Kidney epithelial cell (primary cell): ENCODE measurements around the gene GUCY2C. TPM values are rescaled to one million over a fixed set of nuclear protein-coding genes. Genes with fewer than 3 reads are reported as not detected.
"Not testable (repeated sequence)": the region's sequence is repeated elsewhere in the genome, so short reads cannot be mapped to it uniquely, and the experiment has no call there.

Experiments used
- DNase-seq: peaks from one replicate; pipeline ENCODE4 v3.0.0-alpha.2; 2010; ENCODE audit warnings: low read depth
- H3K27me3 ChIP-seq: 2 replicates; pipeline ENCODE4 v1.6.0; 2011; ENCODE audit warnings: low read length; ENCODE audit not compliant: control insufficient read depth, insufficient read depth
- H3K36me3 ChIP-seq: 2 replicates; pipeline ENCODE4 v1.5.1; 2011; ENCODE audit warnings: low read length; ENCODE audit not compliant: control insufficient read depth, insufficient read depth
- H3K4me3 ChIP-seq: 2 replicates; pipeline ENCODE4 v1.5.1; 2011; ENCODE audit warnings: low read depth, mild to moderate bottlenecking, control low read depth, low read length
- CTCF ChIP-seq: IDR thresholded peaks from 2 replicates; pipeline ENCODE4 v1.5.1; 2011; ENCODE audit warnings: mild to moderate bottlenecking, moderate library complexity, low read length, control low read depth, inconsistent platforms; ENCODE audit not compliant: insufficient read depth, poor library complexity, severe bottlenecking
- total RNA-seq: library from RNA; depleted of rRNA; stranded (reverse); fragments of >200 nt; gene quantifications from 2 replicates; pipeline ENCODE4 v1.2.3, GENCODE V29; 2015

The GUCY2C gene
- total RNA-seq: not detected in 2 replicates

GRCh38 chr12:14696265-14696741 is at the start of gene GUCY2C:
Gene GUCY2C, minus strand, starts transcription at chr12:14696599. Its CDS starts 151 bp downstream, at chr12:14696448.
- Histone ChIP-seq H3K27me3 (no peaks in the 10 kb centered on the region), H3K4me3 (no peak within 1 kb of the TSS), H3K36me3 (no peaks in the 10 kb centered on the region)
- no peak for TF ChIP-seq CTCF
- DNase-seq: no peak

GRCh38 chr12:14743061-14743460 is 46.7 kb upstream of the GUCY2C start:
- Histone ChIP-seq H3K27me3 (no peaks in the 10 kb centered on the region), H3K4me3 (no peak overlapping the region), H3K36me3 (no peaks in the 10 kb centered on the region)
- no peak for TF ChIP-seq CTCF
- DNase-seq: no peak

GRCh38 chr12:14741942-14742341 is 45.5 kb upstream of the GUCY2C start:
- DNase-seq: no peak
- H3K27me3 ChIP-seq: no peaks in the 10 kb centered on the region

GRCh38 chr12:14741153-14741552 is 44.8 kb upstream of the GUCY2C start:
- Histone ChIP-seq H3K36me3 (no peaks in the 10 kb centered on the region), H3K27me3 (no peaks in the 10 kb centered on the region), H3K4me3 (no peak overlapping the region)
- no peak for TF ChIP-seq CTCF
- DNase-seq: no peak

More at GRCh38 chr12:14741942-14742341, 45.5 kb upstream of the GUCY2C start:
- TF ChIP-seq CTCF: no peak
- H3K36me3 ChIP-seq: no peaks in the 10 kb centered on the region
- H3K4me3 ChIP-seq: no peak overlapping the region

- not testable (repeated sequence) for DNase-seq, H3K4me3 ChIP-seq, H3K36me3 ChIP-seq, H3K27me3 ChIP-seq
Observed at GRCh38 chr12:14736441-14736840, 40.0 kb upstream of the GUCY2C start.

GRCh38 chr12:14731821-14732220 is 35.4 kb upstream of the GUCY2C start:
- DNase-seq: no peak
- no peaks in the 10 kb centered on the region for H3K27me3 ChIP-seq
- no peaks in the 10 kb centered on the region for H3K36me3 ChIP-seq
- no peak for TF ChIP-seq CTCF
- H3K4me3 ChIP-seq: no peak overlapping the region

- TF ChIP-seq CTCF: no peak
- H3K4me3 ChIP-seq: no peak overlapping the region
- H3K36me3 ChIP-seq: no peaks in the 10 kb centered on the region
- no peaks in the 10 kb centered on the region for H3K27me3 ChIP-seq
- no peak for DNase-seq
Observed at GRCh38 chr12:14729586-14729985, 33.2 kb upstream of the GUCY2C start.
